SJSA1 (cell line): Measurements from ENCODE around the gene UQCR10. TPM values are rescaled to one million over a fixed set of nuclear protein-coding genes. Genes with fewer than 3 reads are reported as not detected.

Source experiments
- DNase-seq, 2 experiments: peaks; one replicate each; pipeline ENCODE4 v3.0.0-alpha.2; 2015 to 2020; ENCODE audit warnings: low spot score in 2 of 2, low read depth in 1 of 2
- H3K27ac ChIP-seq: fragments of 250-450 bp; sonication (Bioruptor Pico); 2 replicates; pipeline ENCODE4 v1.5.1; 2020; ENCODE audit warnings: mild to moderate bottlenecking, moderate library complexity
- H3K27me3 ChIP-seq: fragments of 250-450 bp; sonication (Bioruptor Pico); replicated peaks from 2 replicates; pipeline ENCODE4 v1.5.1; 2020; ENCODE audit warnings: mild to moderate bottlenecking, moderate library complexity
- H3K36me3 ChIP-seq: fragments of 250-450 bp; sonication (Bioruptor Pico); 2 replicates; pipeline ENCODE4 v1.5.1; 2020; ENCODE audit warnings: mild to moderate bottlenecking
- H3K4me1 ChIP-seq: fragments of 250-450 bp; sonication (Bioruptor Pico); replicated peaks from 2 replicates; pipeline ENCODE4 v1.6.1; 2021; ENCODE audit warnings: mild to moderate bottlenecking
- H3K4me3 ChIP-seq: fragments of 250-450 bp; sonication (Bioruptor Pico); 2 replicates; pipeline ENCODE4 v1.5.1; 2020; ENCODE audit warnings: mild to moderate bottlenecking
- H3K9me3 ChIP-seq: fragments of 250-450 bp; sonication (Bioruptor Pico); replicated peaks from 2 replicates; pipeline ENCODE4 v1.5.1; 2020; ENCODE audit warnings: mild to moderate bottlenecking
- total RNA-seq: library from RNA; depleted of rRNA; stranded (reverse); fragments of >200 nt; shearing (Covaris generic); gene quantifications from 2 replicates; pipeline ENCODE4 v1.2.3, GENCODE V29; 2014

Gene UQCR10
- total RNA-seq, 1 experiment from 2014 or later = 150 TPM

DNA sequence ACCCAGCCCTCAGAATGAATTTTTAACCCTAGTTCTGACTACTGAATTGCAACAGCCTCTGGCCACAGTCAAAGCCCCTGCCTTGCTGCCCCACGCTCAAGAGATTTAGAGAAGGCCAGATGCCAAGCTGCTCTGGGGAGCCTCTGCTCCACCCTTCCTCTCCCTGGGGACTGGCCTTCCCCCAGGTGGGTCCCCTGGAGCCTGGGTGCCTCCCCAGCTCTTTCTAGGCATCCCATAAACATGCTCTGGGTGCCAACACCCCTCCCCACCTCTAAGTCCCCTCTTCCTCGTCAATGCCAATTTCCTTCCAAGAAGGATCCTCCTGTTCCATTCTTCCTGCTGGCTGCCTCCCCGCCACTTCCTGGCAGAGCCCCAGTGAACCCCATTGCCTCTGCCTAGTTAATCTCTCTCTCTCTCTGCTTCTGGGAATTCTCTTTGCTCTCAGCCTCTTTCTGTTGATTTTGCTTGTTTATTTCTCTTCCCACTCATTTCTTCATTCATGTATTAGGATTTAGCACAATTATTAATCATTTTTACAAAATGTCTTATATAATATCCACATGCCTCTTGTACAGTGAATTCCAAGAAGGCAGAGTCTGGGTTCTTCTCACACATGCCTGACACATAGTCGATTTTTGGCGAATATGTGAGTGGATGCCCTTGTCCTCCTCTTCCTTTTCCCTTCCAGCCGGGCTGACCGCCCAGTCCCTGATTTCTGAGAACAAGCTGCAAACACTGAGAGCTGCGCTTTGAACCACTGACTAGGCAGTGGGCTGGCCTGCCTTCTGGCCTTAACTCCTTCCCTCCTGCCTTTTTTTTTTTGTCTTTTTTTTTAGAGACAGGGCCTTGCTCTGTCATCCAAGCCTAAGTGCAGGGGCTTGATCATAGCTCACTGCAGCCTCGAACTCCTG, 17.5 kb downstream of the UQCR10 start:
- Histone ChIP-seq H3K27ac (no peak overlapping the region), H3K9me3 (no peaks in the 10 kb centered on the region), H3K36me3 (peaks cover 26% of the 10 kb centered on the region), H3K27me3 (no peaks in the 10 kb centered on the region), H3K4me1 (peaks cover 28% of the 10 kb centered on the region), H3K4me3 (no peak overlapping the region)
- DNase-seq = no peak

DNA sequence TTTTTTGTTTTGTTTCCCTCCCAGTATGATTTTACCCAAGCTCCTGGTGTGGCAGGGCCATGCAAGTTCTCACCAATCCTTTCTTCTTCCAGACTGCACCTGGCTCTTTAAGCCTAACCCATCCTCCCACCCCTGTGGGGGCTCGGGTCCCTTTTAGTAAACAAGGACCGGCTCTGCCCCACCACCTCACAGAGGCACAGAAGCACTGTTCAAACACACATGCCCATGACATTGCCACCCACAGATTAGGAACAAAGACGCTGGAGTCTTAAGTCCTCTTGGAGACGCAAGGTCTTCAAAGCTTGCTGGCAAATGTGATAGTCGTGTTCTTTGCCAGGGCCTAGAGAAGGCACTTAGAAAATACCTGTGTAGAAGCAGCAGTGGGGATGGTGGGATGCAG, 18.9 kb downstream of the UQCR10 start:
- no peak for DNase-seq
- H3K4me3 ChIP-seq = no peak overlapping the region
- no peaks in the 10 kb centered on the region for H3K9me3 ChIP-seq
- peaks cover 15% of the 10 kb centered on the region for H3K4me1 ChIP-seq
- no peak overlapping the region for H3K27ac ChIP-seq
- H3K36me3 ChIP-seq = peaks cover 40% of the 10 kb centered on the region
- no peaks in the 10 kb centered on the region for H3K27me3 ChIP-seq

DNA sequence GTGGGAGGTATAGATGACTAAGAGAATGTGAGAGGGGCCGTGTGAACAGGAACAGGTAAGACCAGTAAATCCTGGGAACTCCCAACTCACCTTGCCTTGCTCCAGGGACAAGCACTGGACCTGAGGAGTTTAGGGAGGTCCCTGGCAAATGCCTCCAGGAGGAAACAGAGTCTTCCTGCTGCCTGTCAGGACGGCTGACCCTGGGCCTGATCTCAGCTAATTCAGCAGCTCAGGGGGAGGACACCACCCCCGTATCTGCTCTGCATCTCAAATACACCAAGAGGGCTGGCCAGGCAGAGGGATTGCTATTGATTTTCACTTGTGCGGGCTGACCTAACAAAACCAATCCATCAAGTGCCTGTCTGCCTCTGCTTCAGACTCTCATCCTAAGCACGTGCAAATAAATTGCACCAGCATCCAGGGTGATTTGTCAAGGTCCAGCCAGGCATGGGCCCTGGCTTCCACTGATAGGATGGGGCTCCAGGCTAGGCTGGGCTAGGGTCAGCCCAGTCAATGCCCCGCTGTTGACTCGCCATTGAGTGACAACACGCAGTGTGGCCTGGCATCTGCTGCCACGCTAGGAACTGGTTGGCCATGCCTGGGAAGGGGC, 20.3 kb downstream of the UQCR10 start:
- Histone ChIP-seq H3K27me3 (no peaks in the 10 kb centered on the region), H3K27ac (no peak overlapping the region), H3K36me3 (peaks cover 54% of the 10 kb centered on the region), H3K4me3 (no peak overlapping the region), H3K9me3 (no peaks in the 10 kb centered on the region), H3K4me1 (peaks cover under 1% of the 10 kb centered on the region)
- DNase-seq = no peak

GRCh38 chr22:29788339-29789279, 21.4 kb downstream of the UQCR10 start:
- Histone ChIP-seq H3K4me1 (no peaks in the 10 kb centered on the region), H3K27ac (no peak overlapping the region), H3K27me3 (no peaks in the 10 kb centered on the region), H3K36me3 (peaks cover 65% of the 10 kb centered on the region), H3K9me3 (no peaks in the 10 kb centered on the region), H3K4me3 (no peak overlapping the region)
- DNase-seq = no peak

- DNase-seq = no peak
- H3K36me3 ChIP-seq = peaks cover 77% of the 10 kb centered on the region
- no peak overlapping the region for H3K27ac ChIP-seq
- no peak overlapping the region for H3K4me3 ChIP-seq
- H3K9me3 ChIP-seq = no peaks in the 10 kb centered on the region
- no peaks in the 10 kb centered on the region for H3K4me1 ChIP-seq
- H3K27me3 ChIP-seq = no peaks in the 10 kb centered on the region
These were observed 22.9 kb downstream of the UQCR10 start for GRCh38 chr22:29790061-29790460.

GRCh38 chr22:29793396-29793795, 26.2 kb downstream of the UQCR10 start:
- Histone ChIP-seq H3K4me3 (no peak overlapping the region), H3K27ac (no peak overlapping the region), H3K4me1 (no peaks in the 10 kb centered on the region), H3K36me3 (peaks cover 92% of the 10 kb centered on the region), H3K27me3 (no peaks in the 10 kb centered on the region), H3K9me3 (no peaks in the 10 kb centered on the region)
- DNase-seq = no peak

DNA sequence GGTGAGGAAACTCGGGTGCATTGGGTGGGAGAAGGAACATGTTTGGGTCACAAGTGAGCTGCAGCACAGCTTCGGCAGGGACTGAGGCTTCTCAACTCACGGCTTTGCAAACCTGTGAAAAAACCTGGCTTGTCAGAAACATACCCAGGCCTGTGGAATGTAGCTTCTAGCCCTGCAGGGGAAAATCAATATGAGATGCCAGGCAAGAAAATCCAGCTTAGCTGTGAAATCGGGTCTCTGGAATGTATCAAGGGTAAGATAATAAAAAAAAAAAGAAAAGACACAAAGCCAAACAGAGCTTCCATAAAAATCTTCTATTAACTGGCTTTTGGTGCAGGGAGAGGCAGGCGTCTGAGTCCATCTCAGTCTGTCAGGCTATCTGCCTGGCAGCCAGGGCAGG, 28.5 kb downstream of the UQCR10 start:
- Histone ChIP-seq H3K27me3 (no peaks in the 10 kb centered on the region), H3K4me1 (peaks cover 12% of the 10 kb centered on the region), H3K36me3 (peaks cover 92% of the 10 kb centered on the region), H3K9me3 (no peaks in the 10 kb centered on the region), H3K27ac (no peak overlapping the region), H3K4me3 (no peak overlapping the region)
- DNase-seq = no peak

DNA sequence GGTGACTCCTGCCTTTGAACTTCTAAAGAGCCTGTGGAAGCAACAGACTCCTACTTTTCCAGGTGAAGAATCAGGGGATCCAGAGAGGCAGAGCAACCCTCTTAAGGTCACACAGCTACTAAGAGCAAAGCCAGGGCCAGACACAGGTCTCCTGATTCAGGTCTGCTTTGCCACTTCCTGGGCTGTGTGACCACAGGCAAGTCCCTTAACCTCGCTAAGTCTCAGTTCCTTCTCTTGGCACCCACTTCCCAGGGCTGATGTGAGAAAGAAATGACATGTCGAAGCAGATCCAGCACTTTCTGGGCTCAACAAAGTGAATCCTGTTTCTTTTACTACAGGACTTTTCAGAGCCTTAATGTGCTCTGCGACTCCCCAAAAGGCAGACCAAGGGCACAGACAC, 30.2 kb downstream of the UQCR10 start:
- DNase-seq = no peak
- H3K27ac ChIP-seq = no peak overlapping the region
- H3K4me1 ChIP-seq = peaks cover 12% of the 10 kb centered on the region
- no peaks in the 10 kb centered on the region for H3K27me3 ChIP-seq
- H3K36me3 ChIP-seq = peaks cover 87% of the 10 kb centered on the region
- no peak overlapping the region for H3K4me3 ChIP-seq
- H3K9me3 ChIP-seq = no peaks in the 10 kb centered on the region

DNA sequence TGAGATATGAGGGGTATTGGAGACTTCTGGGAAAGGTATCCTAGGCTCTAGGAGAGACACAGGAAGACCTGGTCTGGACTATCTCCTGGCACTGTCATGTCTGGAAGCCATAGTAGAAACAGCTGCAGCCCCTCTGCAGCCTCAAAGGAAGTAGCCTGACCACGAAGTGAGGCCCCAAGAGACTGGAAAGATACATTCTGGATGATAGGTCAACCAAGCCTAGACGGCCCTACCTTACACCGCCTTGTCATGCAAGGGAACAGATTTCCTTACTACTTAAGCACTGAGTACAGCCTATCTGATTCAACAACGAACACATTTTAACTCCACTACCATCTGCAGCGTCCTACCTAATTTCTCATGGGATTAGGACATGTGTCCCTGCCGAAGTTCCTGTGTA, 31.1 kb downstream of the UQCR10 start:
- Histone ChIP-seq H3K27me3 (no peaks in the 10 kb centered on the region), H3K9me3 (no peaks in the 10 kb centered on the region), H3K4me1 (peaks cover 12% of the 10 kb centered on the region), H3K36me3 (peaks cover 82% of the 10 kb centered on the region), H3K27ac (peak overlapping the region; percentile 67; the same call in 1 of the 2 replicates), H3K4me3 (no peak overlapping the region)
- no peak for DNase-seq

DNA sequence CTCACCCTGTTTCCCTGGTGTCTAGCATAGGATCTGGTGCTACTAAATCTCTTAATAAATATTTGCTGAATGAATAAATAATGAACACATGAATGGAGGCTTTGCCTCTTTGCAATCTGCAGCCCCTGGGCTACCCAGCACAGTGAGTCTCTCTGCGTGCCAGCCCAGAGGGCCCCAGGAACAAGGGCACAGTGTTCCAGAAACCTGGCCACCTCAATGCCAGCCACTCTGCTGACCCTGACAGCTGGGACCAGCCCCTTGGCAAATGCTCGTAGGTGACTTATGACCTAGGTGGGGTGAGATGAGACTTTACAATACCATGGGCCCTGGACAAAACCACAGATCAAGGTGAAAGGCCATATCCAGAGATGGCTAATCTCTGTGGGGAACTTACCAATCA, 31.6 kb downstream of the UQCR10 start:
- Histone ChIP-seq H3K4me3 (no peak overlapping the region), H3K27me3 (no peaks in the 10 kb centered on the region), H3K27ac (peak overlapping the region; percentile 67), H3K36me3 (peaks cover 84% of the 10 kb centered on the region), H3K4me1 (peaks cover 12% of the 10 kb centered on the region), H3K9me3 (no peaks in the 10 kb centered on the region)
- DNase-seq = no peak

DNA sequence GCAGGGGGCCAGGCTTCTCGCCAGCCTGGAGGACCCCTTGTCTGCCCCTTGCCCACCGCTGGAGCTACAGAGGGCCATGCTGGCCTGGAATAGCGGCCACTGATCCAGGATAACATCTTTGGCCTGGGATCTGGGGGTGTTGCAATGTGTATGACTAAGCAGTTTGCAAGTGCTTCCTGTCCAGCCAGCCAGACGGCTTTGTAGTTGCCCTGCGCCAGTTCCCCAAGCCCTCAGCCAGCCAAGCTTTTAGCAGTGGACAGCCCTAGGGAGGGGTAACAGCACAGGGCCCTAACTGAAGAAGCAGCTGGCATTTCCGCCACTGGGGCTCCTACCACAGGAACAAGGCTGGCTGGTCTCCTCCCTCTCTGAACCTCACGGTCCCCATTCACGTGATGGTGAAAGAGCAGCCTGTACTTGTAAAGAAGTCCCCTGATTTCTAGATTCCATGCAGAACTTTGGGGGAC, 32.1 kb downstream of the UQCR10 start:
- Histone ChIP-seq H3K9me3 (no peaks in the 10 kb centered on the region), H3K27ac (peak overlapping the region; percentile 67), H3K4me1 (peaks cover 12% of the 10 kb centered on the region), H3K4me3 (no peak overlapping the region), H3K36me3 (peaks cover 85% of the 10 kb centered on the region), H3K27me3 (no peaks in the 10 kb centered on the region)
- peak; percentile 30 to 73 for DNase-seq

GRCh38 chr22:29801153-29801552, 34.0 kb downstream of the UQCR10 start:
- H3K36me3 ChIP-seq = peaks cover 89% of the 10 kb centered on the region
- no peak overlapping the region for H3K4me3 ChIP-seq
- no peaks in the 10 kb centered on the region for H3K27me3 ChIP-seq
- no peak overlapping the region for H3K27ac ChIP-seq
- no peaks in the 10 kb centered on the region for H3K9me3 ChIP-seq
- no peak for DNase-seq
- peaks cover 12% of the 10 kb centered on the region for H3K4me1 ChIP-seq

DNA sequence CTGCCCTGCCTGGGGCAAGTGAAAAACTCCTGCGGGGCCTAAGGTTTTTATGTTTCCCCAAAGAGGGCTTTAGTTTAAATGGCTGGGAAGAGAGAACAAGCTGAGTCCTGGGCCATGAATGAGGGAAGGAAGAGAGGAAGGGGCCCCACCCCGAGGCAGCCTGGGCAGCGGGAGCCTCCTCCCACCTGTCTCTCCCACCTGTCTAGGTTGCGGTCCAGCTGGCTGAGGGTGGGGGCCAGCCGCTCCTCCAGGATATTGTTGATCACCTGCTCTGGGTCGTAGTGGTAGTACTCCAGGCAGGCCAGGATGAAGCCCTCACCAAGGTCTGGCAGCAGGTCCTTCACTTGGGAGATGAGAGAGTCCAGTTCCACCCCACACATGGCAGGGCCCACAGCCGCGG, 34.6 kb downstream of the UQCR10 start:
- Histone ChIP-seq H3K4me3 (no peak overlapping the region), H3K4me1 (peaks cover 12% of the 10 kb centered on the region), H3K27ac (no peak overlapping the region), H3K36me3 (peaks cover 90% of the 10 kb centered on the region), H3K9me3 (no peaks in the 10 kb centered on the region), H3K27me3 (no peaks in the 10 kb centered on the region)
- no peak for DNase-seq
